GM18502 (cell line): ENCODE measurements around the gene SEC61A2.
"Not testable (repeated sequence)": the region's sequence is repeated elsewhere in the genome, so short reads cannot be mapped to it uniquely, and the experiment has no call there.

Experiments used
- ATAC-seq: cut with Tn5 transposase; IDR thresholded peaks from one replicate; pipeline ENCODE4 v1.9.1; 2021; ENCODE audit warnings: mild to moderate bottlenecking; ENCODE audit not compliant: unreplicated experiment, poor library complexity

SEC61A2 gene

DNA sequence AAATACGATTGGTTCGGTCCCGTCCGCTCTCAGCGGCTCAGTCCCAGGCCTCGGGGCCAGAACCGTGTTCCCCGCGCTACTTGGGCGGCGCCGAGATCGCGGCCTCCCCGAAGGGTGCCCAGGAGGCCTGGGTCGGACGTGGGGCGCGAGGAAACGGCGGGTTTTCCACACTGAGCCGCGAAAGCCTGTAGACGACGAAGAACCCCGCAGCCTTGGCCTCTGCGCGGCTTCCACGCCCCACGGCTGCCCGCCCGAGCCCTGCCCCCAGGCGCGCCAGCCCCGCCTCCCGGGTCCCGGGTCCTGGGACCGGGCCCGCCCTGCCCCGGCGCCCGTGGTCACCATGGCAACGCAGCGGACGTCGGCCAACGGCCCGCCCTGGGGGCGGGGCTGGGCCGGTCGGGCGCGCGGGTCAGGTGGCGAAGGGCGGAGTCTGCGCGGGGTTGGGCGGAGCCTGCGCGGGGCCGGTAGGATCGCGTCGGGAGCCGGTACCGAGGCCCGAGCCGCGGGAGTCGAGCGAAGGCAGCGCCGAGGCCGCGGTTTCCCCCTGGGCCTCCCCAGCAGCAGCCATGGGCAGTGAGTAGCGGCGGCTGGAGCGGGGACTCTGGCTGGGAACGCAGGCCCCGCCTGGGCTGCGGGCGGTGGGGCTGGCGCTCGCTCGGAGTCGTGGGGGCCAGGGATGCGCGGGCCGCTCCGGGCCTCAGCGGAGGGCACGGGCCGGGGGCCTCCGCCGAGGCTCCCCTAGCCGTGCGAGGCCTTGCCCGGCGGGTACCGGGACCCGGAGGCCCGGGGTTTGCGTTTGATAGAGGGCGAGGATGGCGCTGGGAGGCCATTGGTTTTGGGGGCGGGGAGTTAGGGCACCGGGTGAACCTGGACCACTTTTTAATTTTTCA is at the start of gene SEC61A2:
TSS of gene SEC61A2 (plus strand) at position 456 of the 890 bp plus-strand sequence. CDS start at position 567, 111 bp downstream.
- peak; percentile 90 for ATAC-seq

DNA sequence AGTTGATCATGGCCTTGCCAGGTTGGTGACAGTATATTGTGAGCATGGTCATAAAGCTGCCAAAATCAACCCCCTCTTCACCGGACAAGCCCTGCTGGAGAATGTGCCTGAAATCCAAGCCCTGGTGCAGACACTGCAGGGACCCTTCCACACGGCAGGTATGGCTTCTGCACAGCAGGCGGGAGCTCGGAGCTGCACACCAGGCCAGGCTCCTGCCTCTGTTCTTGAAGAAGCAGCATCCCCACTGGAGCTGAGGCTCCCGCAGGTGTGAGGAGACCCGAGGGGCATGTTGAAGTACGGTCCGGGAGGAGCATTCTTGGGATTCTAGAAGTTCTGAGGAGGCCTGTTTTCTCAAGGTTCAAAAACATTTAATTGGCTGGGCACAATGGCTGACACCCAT is 48.0 kb upstream of the SEC61A2 start:
- no peak for ATAC-seq

DNA sequence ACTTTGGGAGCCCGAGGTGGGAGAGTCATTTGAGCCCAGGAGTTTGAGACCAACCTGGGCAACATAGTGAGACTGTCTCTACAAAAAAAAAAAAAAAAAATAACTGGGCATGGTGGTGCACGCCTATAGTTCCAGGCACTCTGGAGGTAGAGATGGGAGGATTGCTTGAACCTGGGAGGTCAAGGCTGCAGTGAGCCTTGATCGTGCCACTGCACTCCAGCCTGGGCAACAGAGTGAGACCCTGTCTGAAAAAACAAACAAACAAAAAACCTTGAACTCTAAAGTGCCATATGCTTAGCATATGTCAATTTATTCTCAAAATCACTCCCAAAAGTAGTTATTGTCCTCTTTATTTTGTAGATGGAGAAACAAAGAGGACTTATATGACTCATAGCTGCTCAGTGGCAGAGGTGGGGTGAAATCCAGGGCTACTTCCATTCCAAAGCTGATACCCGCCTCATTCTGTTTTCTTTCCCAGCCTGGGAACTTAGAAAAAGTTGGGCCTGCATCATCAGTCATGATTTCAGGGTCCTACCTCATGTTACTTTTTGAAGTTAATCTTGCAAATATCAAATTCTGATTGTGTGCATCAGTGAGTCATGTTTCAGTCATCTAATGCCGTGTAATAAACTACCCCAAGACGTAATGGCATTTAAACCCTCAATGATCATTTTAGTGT is 47.5 kb upstream of the SEC61A2 start:
- ATAC-seq, result no peak

DNA sequence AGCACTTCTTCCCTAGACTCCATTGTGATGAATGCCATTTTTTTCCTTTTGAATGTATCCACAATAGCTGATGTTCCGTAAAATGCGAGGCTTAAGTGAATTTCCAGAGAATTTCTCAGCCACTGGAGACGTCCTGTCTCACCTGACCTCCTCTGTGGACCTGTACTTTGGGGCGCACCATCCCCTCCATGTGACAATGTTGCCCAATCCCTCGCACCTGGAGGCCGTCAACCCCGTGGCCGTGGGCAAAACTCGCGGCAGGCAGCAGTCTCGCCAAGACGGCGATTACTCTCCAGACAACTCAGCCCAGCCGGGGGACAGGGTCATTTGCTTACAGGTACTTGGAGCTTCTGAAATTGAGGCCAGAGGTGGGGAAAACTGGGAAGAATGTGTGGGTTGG is 40.6 kb upstream of the SEC61A2 start:
- ATAC-seq, result no peak

DNA sequence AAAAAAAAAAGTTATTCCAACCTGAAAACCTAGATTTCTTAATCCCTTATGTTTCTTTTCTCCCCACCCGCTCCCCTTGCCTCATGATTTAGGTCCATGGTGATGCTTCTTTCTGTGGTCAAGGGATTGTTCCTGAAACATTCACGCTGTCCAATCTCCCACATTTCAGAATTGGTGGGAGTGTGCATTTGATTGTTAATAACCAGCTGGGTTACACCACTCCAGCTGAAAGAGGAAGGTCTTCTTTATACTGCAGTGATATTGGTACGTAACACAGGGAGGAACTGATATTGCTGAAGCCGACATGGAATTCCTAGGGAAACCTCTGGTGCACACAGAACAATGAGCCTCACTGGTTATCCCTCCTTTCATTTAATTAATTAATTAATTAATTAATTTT is 38.1 kb upstream of the SEC61A2 start:
- no peak for ATAC-seq

DNA sequence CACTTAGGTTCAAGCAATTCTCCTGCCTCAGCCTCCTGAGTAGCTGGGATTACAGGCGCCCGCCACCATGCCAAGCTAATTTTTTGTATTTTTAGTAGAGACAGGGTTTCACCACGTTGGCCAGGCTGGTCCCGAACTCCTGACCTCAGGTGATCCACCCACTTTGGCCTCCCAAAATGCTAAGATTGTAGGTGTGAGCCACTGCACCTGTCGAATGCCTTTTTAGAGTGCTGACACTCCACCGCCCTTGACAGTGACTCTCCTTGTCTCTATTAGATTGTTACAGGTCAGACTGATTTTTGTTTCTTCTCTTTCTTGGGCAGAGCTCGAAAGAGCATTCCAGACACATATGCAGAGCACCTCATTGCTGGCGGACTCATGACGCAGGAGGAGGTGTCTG is 32.1 kb upstream of the SEC61A2 start:
- ATAC-seq, result not testable (repeated sequence)

DNA sequence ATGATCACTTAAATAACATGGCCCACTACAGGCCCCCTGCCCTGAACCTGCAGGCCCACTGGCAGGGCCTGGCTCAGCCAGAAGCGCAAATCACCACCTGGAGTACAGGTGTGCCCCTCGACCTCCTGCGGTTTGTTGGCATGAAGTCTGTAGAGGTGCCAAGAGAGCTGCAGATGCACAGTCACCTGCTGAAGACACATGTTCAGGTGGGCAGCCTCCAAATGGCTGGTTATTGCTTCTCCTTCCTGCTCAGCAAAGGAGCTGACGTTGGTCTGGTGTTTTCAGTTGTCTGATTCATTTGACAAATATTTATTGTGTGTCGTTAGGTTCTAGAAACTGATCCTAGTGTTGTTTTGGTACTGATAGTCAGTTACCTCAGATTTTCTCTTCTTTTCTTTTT is 31.7 kb upstream of the SEC61A2 start:
- no peak for ATAC-seq

DNA sequence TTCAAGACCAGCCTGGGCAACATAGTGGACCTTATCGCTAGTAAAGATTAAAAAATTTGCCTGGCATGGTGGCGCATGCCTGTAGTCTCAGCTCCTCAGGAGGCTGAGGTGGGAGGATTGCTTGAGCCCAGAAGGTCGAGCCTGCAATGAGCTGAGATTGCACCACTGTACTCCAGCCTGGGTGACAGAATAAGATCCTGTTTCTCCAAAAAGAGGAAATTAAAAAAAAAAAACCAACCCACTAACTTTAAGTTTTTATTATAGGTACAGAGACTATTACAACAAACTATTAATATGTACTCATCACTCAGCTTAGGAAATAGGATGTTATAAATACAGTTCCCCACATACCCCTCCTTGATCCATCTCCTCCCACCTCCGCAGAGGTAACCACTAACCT is 30.5 kb upstream of the SEC61A2 start:
- no peak for ATAC-seq

DNA sequence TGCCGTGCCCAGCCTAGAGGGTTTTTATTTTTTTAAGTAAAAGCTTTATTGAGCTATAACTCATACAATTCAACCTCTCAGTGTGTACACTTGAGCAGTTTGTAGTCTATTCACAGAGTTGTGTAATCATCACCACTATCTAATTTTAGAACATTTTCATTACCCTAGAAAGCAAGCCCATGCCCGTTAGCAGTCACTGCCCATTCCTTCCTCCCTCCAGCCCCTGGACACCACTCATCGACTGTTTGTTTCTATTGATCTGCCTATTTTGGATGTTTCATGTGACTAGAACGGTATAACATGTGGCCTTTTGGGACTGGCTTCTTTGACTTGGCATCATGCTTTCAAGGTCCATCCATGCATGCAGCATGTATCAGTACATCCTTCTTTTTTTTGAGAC is 25.7 kb upstream of the SEC61A2 start:
- ATAC-seq, result no peak

DNA sequence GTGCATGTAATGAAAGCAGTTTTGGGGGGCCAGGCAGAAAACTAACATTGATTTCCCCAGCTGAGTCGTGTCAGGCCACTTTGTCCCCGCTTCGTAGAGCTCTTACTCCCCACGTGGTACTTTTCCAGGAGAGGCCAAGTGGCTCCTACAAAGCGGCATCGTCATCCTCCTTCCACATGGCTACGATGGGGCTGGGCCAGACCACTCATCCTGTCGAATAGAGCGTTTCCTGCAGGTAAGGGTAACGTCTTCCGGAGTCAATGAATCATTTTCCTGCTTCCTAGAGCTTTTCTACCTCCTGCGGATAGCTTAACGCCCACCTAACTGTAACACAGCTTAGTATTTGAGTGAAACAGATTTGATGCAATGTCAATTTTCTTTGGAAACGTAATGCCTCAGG is 21.7 kb upstream of the SEC61A2 start:
- ATAC-seq, result no peak

DNA sequence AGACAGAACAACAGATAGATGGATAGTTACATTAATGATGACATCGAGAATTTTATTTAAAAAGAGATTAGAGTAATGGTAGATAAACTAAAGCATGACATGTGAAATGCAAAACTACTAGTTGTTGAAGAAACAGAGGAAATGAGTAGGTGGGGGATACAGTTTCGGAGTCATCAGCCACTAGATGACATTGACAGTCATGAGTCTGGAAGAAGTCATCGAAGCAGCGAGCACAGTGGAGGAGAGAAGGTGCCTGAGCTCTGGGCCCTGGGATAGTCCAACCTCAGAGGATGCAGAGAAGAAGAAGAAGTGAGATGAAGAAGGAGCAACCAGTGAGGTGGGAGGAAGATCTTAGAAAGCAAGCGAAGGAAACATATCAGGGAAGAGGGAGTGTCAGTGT is 20.2 kb upstream of the SEC61A2 start:
- ATAC-seq, result no peak

DNA sequence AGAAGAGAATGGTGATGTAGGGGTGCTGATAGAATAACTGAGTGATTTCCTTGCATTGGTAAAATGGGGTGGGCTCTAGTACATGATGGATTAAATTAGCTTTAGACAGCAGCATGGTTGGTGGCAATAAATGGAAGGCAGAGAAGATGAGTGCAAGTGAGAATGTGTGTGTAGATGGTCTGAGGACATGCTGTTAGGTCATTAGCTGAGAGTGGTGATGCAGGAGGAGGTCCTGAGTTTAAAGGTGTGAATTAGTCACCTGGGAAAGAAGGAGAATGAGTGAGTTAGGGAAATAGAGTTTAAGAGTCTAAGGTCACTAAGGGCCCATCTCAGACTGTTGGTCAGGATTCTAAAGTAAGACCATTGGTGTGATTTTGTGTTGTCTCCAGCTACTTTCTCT is 17.9 kb upstream of the SEC61A2 start:
- ATAC-seq, result no peak

DNA sequence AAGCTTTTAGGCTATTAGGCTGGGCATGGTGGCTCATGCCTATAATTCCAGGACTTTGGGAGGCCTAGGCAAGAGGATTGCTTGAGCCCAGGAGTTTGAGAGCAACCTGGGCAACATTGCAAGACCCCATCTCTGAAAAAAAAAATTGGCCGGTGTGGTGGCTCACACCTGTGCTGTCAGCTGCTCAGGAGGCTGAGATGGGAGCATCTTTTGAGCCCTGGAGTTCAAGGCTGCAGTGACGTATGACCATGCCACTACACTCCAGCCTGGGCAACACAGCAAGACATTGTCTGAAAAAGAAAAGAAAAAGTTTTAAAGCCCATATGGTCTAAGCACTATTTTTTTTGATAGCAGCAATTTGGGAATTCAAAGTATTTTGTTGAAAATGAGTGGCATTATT is 15.8 kb upstream of the SEC61A2 start:
- ATAC-seq, result no peak

DNA sequence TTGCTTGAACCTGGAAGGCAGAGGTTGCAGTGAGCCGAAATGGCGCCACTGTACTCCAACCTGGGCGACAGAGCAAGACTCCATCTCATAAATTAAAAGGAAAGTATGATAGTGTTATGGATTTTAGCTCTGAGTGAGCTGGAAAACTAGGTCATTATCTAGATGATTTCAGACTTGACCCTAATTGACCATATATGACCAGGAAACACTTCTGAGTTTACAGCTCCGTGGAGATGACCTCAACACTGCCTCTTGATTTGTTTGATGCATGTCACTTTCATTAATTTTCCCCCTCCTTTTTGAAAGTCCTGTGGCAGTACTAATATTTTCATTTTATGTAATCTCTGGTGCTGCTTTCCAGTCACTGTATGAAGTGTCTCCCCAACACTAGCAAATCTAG is 7.8 kb upstream of the SEC61A2 start:
- ATAC-seq, result no peak

DNA sequence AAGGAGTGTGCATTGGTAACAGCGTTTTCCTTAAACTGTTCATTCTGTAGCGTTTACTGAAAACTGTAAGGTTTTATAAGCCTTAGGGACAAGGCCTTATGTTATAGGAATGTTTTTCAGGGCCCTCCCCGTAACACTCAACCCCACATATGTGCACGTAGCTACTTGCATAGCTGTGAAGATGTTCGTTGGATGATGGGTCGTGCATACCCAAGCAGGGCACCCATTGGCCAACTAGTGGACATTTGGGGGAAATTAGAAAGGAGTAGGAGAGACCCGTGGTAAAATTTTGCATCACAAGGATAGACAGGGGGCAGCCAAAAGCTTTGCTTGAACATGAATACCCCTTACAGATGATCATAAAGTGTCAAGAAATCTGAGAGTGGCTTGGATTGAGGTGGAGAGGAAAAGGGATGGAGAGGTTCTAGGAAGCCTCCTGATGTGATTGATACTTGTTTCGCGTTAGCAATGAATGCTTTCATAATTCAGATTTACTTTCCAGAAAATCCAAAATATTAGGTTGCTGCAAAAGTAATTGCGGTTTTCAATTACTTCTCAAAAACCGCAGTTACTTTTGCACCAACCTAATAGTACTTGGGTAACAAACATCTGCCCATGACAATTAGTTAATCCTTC is 878 bp downstream of the SEC61A2 start:
- peak; percentile 45 for ATAC-seq

DNA sequence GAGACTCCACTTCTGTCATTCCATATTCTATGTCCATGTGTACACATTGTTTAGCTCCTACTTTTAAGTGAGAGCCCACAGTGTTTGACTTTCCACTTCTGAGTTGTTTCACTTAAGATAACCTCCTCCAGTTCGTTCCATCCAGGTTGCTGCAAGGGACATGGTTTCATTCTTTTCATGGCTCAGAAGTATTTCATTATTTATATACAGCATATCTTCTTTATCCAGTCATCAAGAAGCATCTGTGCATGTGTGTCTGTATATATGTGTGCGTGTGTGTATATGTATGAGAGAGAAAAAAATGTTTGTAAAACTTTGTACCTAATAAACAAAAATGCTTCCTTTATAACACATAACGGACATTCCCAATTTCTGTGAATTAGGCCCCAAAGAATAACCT is 6.2 kb downstream of the SEC61A2 start:
- ATAC-seq, result no peak

DNA sequence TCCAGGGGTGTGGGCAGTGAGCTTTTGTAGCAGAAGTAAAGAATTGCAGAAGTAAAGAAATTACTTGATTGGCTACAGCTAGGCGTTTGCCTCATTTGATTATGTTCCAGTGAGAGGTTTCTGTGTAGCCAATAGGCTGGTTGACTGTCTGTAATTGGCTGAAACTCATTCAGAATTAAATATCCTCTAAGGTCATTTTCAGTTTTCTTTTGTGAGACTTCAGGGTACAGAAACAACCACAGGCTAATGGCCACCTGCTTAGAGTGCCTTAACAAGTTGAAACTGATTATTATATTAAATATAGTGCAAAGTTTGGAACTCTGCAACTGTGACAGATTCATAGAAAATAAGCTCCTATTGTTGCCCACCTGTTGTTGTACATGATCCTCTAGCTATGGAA is 10.6 kb downstream of the SEC61A2 start:
- ATAC-seq, result no peak

DNA sequence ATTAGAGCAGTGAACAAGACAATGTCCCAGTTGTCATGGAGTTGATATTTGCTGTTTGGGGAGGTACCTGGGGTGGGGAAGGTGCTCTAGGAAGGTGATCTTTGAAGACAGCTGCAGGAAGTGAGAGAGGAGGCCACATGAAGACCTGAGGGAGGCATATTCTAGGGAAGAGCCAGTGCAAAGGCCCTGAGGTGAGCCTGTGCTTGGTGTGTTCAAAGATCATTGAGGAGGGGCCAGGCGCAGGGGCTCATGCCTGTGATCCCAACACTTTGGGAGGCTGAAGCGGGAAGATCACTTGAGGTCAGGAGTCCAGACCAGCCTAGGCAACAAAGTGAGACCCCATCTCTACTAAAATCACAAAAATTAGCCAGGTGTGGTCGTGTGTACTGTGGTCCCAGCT is 15.1 kb downstream of the SEC61A2 start:
- ATAC-seq, result no peak

DNA sequence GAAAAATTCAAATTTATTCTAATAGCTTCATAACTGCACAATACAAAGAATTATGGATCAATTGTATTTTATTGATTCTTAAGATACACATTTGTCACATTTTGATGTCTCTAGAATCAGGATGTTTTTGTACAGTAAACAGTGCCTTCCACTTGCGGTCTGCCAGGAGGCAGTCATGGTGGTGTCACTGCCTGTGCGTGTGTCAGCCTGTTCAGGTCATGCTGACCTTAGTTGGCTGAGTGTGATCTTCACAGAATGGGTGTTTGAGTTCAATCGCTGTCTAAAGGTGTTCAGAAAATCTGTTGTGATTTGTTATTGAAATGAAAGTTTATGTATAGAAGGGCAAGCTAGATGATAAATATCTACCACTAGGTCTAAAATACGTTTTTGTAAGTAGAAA is 20.7 kb downstream of the SEC61A2 start:
- ATAC-seq, result no peak

DNA sequence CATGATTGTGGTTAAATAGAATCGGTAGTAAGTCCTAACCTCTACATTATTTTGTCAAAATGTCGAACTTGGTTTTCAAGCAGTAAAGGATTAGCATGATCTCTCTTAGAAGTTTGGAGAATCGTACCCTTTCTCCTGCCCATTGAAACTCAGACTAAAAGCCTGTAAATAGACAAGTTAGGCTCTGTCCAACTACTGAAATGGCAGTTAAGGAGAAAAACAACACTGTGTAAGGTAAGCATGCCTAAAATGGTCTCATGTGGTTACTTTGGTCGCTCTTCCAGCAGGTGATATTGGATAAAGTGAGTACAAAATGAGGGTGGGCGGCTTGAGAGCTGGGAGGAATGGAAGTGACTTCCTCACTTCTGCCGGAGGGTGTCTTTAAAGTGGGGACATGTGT is 25.0 kb downstream of the SEC61A2 start:
- no peak for ATAC-seq

DNA sequence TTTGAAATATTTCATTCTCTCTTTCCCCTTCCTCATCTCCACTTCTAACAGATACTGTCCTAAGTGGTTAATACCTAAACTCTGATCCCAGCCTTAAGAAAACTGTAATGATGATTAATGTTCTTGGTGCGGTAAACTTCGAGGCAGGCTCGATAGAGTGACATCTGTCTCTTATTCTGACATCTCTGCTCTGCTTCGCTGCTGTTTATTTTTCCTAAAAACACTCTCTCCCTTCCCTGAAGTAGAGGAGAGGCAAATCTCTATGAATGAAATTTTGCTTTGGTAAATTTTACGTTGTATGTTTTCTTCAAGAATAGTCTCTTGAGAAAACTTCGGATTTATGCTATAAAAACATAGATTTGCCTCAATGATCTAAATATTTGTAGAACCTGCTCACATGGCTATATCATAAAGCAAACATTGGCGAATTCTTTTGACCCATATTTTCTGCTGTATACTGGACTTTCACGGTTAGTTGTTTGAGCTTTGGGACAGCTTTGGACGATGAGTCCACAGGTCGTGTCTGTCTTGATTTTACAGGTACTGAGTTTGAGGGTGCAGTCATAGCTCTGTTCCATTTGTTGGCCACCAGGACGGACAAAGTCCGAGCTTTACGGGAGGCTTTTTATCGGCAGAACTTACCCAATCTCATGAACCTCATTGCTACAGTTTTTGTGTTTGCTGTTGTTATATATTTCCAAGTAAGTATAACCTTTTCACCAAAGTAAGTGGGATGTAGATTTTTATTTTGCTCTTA is 27.1 kb downstream of the SEC61A2 start:
- ATAC-seq, result no peak
